HG03103 (cell line): Measurements from ENCODE around the gene ZNF385A.

Experiments
- ATAC-seq: cut with Tn5 transposase; IDR thresholded peaks from one replicate; pipeline ENCODE4 v1.9.1; 2021; ENCODE audit warnings: low read depth; ENCODE audit not compliant: unreplicated experiment

Gene ZNF385A

GRCh38 chr12:54394281-54394719 is 9.8 kb upstream of the ZNF385A start:
- ATAC-seq = no peak

GRCh38 chr12:54393743-54394142 is 9.2 kb upstream of the ZNF385A start:
- ATAC-seq = no peak

- ATAC-seq = no peak
Observed at GRCh38 chr12:54393207-54393609, 8.7 kb upstream of the ZNF385A start.

GRCh38 chr12:54392485-54393206 is 8.1 kb upstream of the ZNF385A start:
- ATAC-seq = no peak

- ATAC-seq = no peak
Observed at GRCh38 chr12:54390668-54391551, 6.4 kb upstream of the ZNF385A start.

- no peak for ATAC-seq
Observed at GRCh38 chr12:54390176-54390667, 5.7 kb upstream of the ZNF385A start.

GRCh38 chr12:54389607-54390175 is 5.2 kb upstream of the ZNF385A start:
- ATAC-seq = no peak

- no peak for ATAC-seq
Observed at GRCh38 chr12:54389134-54389508, 4.6 kb upstream of the ZNF385A start.

GRCh38 chr12:54388237-54389133 is 4.0 kb upstream of the ZNF385A start:
- ATAC-seq = no peak

GRCh38 chr12:54387114-54387467 is 2.6 kb upstream of the ZNF385A start:
- ATAC-seq = no peak

GRCh38 chr12:54386403-54387113 is 2.0 kb upstream of the ZNF385A start:
- ATAC-seq = no peak

- no peak for ATAC-seq
Observed at GRCh38 chr12:54385251-54385914, 850 bp upstream of the ZNF385A start.

GRCh38 chr12:54383041-54383609 is 1.4 kb downstream of the ZNF385A start:
- ATAC-seq = no peak

- ATAC-seq = no peak
Observed at GRCh38 chr12:54381136-54381535, 3.4 kb downstream of the ZNF385A start.

GRCh38 chr12:54379398-54380201 is 4.9 kb downstream of the ZNF385A start:
- ATAC-seq = no peak

GRCh38 chr12:54378796-54379397 is 5.6 kb downstream of the ZNF385A start:
- ATAC-seq = no peak

GRCh38 chr12:54377797-54378515 is 6.6 kb downstream of the ZNF385A start:
- ATAC-seq = no peak
